Measurements from ENCODE around the gene TRIP12.
"Not testable (repeated sequence)": the region's sequence is repeated elsewhere in the genome, so short reads cannot be mapped to it uniquely, and the experiment has no call there.

Gene TRIP12

DNA sequence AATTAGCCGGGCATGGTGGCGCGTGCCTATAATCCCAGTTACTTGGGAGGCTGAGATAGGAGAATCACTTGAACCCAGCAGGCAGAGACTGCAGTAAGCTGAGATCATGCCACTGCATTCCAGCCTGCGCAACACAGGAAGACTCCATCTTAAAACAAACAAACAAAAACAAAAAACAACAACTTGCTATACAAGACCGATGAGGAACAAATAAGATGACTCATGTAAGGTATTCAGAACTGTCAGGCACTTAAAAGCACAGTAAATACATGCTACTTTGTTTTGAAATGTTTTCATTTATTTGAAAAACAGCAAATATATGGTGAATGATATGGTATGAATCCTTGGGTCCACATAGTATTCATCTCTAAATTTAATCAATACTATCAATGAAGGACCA lies 66.7 kb downstream of the TRIP12 start:
- H3K9me3 ChIP-seq (ENCODE audit: control insufficient read depth, insufficient read depth, low read depth, low read length): no peaks in the 10 kb centered on the region
- H3K27ac ChIP-seq (ENCODE audit: low read depth, low read length): no peak overlapping the region
- H3K4me3 ChIP-seq (ENCODE audit: low read depth, low read length): no peak overlapping the region
- H3K4me1 ChIP-seq (ENCODE audit: control insufficient read depth, insufficient read depth, low read length): no peaks in the 10 kb centered on the region
- no peaks in the 10 kb centered on the region for H3K27me3 ChIP-seq (ENCODE audit: control insufficient read depth, insufficient read depth, low read length)
- peaks cover 69% of the 10 kb centered on the region for H3K36me3 ChIP-seq (ENCODE audit: control insufficient read depth, insufficient read depth, low read length)
- H3K9ac ChIP-seq (ENCODE audit: low read length): no peak overlapping the region

DNA sequence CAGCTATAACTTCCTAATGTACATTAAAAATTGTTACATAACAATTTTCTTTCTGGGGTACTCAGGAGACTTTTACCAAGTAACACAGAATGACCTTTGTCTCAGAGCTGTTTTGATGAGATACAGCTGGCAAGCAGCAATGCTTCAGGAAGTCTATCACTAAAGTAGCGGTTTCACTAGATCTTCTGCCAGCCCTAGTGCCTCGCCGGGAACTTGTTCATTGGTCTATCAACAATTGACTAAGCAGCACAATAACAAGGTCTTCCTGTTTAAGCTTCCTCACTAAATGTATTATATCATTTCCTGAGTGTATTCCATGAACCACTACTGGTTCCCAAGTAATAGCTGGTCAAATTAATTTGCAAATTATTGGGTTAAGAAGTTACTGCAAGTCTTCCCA lies 69.2 kb downstream of the TRIP12 start:
- Histone ChIP-seq H3K9me3 (ENCODE audit: control insufficient read depth, insufficient read depth, low read depth, low read length) (no peaks in the 10 kb centered on the region), H3K36me3 (ENCODE audit: control insufficient read depth, insufficient read depth, low read length) (peaks cover 52% of the 10 kb centered on the region), H3K9ac (ENCODE audit: low read length) (no peak overlapping the region), H3K27me3 (ENCODE audit: control insufficient read depth, insufficient read depth, low read length) (no peaks in the 10 kb centered on the region), H3K4me3 (ENCODE audit: low read depth, low read length) (no peak overlapping the region), H3K4me1 (ENCODE audit: control insufficient read depth, insufficient read depth, low read length) (peaks cover 15% of the 10 kb centered on the region), H3K27ac (ENCODE audit: low read depth, low read length) (no peak overlapping the region)

DNA sequence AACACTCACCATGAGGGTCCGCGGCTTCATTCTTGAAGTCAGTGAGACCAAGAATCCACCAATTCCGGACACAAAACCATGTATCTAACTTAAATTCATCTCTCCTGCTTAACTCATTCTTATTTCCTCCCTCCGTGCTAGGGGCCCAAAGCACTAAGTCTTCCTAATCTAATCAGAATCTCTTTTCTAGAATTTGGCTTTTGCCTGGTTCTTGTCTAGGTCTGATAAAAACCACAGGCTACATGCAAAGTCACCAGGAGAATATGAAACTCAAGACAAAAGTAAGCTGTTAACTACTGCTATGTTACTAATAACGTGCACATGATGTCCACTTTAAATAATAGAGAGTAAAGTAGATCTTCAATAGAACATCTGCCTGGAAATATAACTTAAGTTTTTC lies 69.9 kb downstream of the TRIP12 start:
- Histone ChIP-seq H3K27me3 (ENCODE audit: control insufficient read depth, insufficient read depth, low read length) (no peaks in the 10 kb centered on the region), H3K36me3 (ENCODE audit: control insufficient read depth, insufficient read depth, low read length) (peaks cover 46% of the 10 kb centered on the region), H3K4me1 (ENCODE audit: control insufficient read depth, insufficient read depth, low read length) (peaks cover 15% of the 10 kb centered on the region), H3K9me3 (ENCODE audit: control insufficient read depth, insufficient read depth, low read depth, low read length) (no peaks in the 10 kb centered on the region), H3K27ac (ENCODE audit: low read depth, low read length) (no peak overlapping the region), H3K9ac (ENCODE audit: low read length) (no peak overlapping the region), H3K4me3 (ENCODE audit: low read depth, low read length) (no peak overlapping the region)

DNA sequence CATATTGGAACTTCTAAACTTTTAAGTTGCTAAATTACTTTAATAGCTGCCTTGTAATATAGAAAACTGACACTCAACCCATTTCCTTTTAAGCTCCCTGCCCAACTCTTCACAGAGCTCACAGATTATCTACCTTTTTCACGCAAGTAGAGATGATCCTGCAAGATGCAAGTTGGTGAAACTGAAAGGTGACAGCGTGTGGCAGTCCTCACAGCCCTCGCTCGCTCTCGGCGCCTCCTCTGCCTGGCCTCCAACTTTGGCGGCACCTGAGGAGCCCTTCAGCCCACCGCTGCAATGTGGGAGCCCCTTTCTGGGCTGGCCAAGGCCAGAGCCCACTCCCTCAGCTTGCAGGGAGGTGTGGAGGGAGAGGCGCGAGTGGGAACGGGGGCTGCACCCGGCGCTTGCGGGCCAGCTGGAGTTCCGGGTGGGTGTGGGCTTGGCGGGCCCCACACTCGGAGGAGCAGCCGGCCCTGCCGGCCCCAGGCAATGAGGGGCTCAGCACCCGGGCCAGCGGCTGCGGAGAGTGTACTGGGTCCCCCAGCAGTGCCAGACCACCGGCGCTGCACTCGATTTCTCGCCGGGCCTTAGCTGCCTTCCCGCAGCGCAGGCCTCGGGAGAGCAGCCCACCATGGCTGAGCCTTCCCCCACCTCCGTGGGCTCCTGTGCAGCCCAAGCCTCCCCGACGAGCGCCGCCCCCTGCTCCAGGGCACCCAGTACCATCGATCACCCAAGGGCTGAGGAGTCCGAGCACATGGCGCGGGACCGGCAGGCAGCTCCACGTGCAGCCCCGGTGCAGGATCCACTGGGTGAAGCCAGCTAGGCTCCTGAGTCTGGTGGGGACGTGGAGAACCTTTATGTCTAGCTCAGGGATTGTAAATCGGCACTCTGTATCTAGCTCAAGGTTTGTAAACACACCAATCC lies 71.2 kb downstream of the TRIP12 start:
- H3K9ac ChIP-seq (ENCODE audit: low read length); H3K4me3 ChIP-seq (ENCODE audit: low read depth, low read length); H3K27me3 ChIP-seq (ENCODE audit: control insufficient read depth, insufficient read depth, low read length); H3K9me3 ChIP-seq (ENCODE audit: control insufficient read depth, insufficient read depth, low read depth, low read length); H3K27ac ChIP-seq (ENCODE audit: low read depth, low read length): not testable (repeated sequence)
- peaks cover 15% of the 10 kb centered on the region for H3K4me1 ChIP-seq (ENCODE audit: control insufficient read depth, insufficient read depth, low read length)
- H3K36me3 ChIP-seq (ENCODE audit: control insufficient read depth, insufficient read depth, low read length): peaks cover 34% of the 10 kb centered on the region

DNA sequence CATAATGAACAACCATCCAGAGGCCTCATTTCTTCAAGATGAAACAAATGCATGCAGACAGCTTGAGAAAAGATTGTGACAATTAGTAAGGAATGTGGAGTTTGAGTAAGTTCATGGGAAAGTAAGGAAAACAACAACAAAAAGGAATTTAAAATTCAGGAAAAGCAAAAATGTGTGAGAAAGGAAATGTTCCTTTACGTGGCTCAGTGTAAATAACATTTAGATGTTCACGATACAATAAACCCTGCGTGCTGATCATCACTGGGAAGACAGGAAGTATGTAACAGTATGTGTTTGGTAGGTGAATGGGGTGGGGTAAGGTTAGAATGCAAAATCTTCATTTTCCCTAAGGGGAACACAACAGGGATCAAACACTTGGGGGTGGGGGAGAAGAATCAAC lies 72.7 kb downstream of the TRIP12 start:
- Histone ChIP-seq H3K4me3 (ENCODE audit: low read depth, low read length) (peak overlapping the region; percentile 15; the same call in 1 of the 2 replicates), H3K27me3 (ENCODE audit: control insufficient read depth, insufficient read depth, low read length) (no peaks in the 10 kb centered on the region), H3K36me3 (ENCODE audit: control insufficient read depth, insufficient read depth, low read length) (peaks cover 21% of the 10 kb centered on the region), H3K9me3 (ENCODE audit: control insufficient read depth, insufficient read depth, low read depth, low read length) (no peaks in the 10 kb centered on the region), H3K27ac (ENCODE audit: low read depth, low read length) (peak overlapping the region; percentile 62), H3K9ac (ENCODE audit: low read length) (peak overlapping the region; percentile 10), H3K4me1 (ENCODE audit: control insufficient read depth, insufficient read depth, low read length) (peaks cover 15% of the 10 kb centered on the region)

DNA sequence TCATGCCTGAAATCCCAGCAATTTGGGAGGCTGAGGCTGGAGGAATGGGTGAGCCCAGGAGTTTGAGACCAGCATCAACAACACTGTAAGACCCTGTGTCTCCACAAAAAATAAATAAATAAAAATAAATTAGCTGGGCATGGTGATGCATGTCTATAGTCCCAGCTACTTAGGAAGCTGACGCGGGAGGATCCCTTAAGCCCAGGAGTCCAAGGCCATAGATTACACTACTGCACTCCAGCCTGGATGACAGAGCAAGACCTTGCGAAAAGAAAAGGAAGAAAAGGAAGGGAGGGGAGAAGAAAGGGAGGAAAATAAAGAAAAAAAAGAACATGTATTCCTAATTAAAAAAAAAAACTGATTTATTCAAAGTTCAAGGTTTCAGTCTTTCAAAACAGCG lies 78.2 kb downstream of the TRIP12 start:
- H3K4me1 ChIP-seq (ENCODE audit: control insufficient read depth, insufficient read depth, low read length): peaks cover 4% of the 10 kb centered on the region
- no peak overlapping the region for H3K9ac ChIP-seq (ENCODE audit: low read length)
- no peaks in the 10 kb centered on the region for H3K27me3 ChIP-seq (ENCODE audit: control insufficient read depth, insufficient read depth, low read length)
- no peak overlapping the region for H3K4me3 ChIP-seq (ENCODE audit: low read depth, low read length)
- peaks cover 14% of the 10 kb centered on the region for H3K36me3 ChIP-seq (ENCODE audit: control insufficient read depth, insufficient read depth, low read length)
- no peaks in the 10 kb centered on the region for H3K9me3 ChIP-seq (ENCODE audit: control insufficient read depth, insufficient read depth, low read depth, low read length)
- no peak overlapping the region for H3K27ac ChIP-seq (ENCODE audit: low read depth, low read length)

DNA sequence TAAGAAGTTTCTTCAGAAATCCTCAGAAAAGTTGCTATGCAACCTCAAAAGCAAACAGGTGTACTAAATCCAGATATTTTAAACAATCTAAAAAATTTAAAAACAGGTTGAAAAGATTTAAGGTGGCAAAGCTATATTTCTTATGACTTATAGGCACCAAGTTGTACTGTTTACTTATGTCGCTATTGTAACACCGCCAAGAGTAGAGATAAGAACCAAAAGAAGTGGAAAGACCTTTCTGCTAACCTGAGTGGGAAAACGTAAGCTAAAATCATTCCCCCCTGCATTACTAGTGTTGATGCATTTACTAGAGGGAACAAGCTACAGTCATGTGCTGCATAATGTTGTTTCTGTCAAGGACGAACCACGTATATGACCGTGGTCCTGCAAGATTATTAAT lies 83.1 kb downstream of the TRIP12 start:
- no peak overlapping the region for H3K9ac ChIP-seq (ENCODE audit: low read length)
- H3K27me3 ChIP-seq (ENCODE audit: control insufficient read depth, insufficient read depth, low read length): no peaks in the 10 kb centered on the region
- no peaks in the 10 kb centered on the region for H3K4me1 ChIP-seq (ENCODE audit: control insufficient read depth, insufficient read depth, low read length)
- H3K27ac ChIP-seq (ENCODE audit: low read depth, low read length): no peak overlapping the region
- H3K4me3 ChIP-seq (ENCODE audit: low read depth, low read length): no peak overlapping the region
- H3K36me3 ChIP-seq (ENCODE audit: control insufficient read depth, insufficient read depth, low read length): peaks cover 32% of the 10 kb centered on the region
- H3K9me3 ChIP-seq (ENCODE audit: control insufficient read depth, insufficient read depth, low read depth, low read length): no peaks in the 10 kb centered on the region

DNA sequence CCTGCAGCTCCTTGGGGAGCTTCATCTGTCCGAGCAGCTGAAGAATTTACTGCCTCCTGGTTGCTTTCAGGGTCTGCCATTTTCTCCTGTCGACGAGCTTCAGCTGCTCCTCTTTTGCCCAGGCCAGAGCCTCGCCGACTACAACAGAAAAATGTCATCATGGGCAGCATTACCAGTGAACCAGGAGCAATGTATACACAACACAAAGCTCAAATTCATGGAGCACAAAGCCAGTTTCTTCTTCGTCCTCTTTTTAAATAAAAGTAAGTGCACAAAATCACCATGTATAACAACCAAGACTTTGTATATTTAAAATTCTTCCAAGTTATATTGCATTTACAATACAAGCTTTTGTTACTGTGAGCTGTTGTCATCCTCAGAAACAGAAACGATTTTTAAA lies 85.0 kb downstream of the TRIP12 start:
- peaks cover 33% of the 10 kb centered on the region for H3K36me3 ChIP-seq (ENCODE audit: control insufficient read depth, insufficient read depth, low read length)
- no peak overlapping the region for H3K4me3 ChIP-seq (ENCODE audit: low read depth, low read length)
- H3K9ac ChIP-seq (ENCODE audit: low read length): no peak overlapping the region
- H3K4me1 ChIP-seq (ENCODE audit: control insufficient read depth, insufficient read depth, low read length): no peaks in the 10 kb centered on the region
- H3K27me3 ChIP-seq (ENCODE audit: control insufficient read depth, insufficient read depth, low read length): no peaks in the 10 kb centered on the region
- no peak overlapping the region for H3K27ac ChIP-seq (ENCODE audit: low read depth, low read length)
- no peaks in the 10 kb centered on the region for H3K9me3 ChIP-seq (ENCODE audit: control insufficient read depth, insufficient read depth, low read depth, low read length)

DNA sequence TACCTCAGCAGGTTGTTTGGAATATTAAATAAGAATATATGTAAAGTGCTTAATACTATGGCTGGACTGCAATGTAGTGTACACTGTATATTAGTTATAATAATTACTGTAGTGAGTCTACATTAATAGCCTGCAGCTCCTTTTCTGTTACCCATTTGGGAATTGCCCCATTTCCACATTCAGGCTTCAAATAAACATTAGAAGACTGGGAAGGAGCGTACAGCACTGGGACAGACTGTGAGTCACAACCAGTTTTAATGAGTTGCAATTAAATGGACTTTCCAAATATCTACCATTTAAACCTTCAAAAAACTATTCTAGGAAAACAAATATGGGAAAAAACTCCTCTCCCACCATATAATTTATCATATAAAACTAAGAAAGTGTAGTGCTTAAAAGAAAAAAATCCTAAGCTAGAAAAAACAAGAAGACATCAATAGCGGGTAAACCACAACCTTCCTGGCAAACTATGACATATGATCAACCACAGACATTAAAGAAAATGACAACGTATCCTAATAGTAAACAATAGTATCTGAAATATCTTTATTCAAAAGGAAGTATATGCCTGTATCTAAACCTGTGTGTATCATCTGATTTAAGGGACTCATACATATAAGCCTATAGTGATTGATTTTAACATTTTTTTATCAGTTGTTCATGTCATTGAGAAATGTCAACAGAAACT lies 86.1 kb downstream of the TRIP12 start:
- H3K36me3 ChIP-seq (ENCODE audit: control insufficient read depth, insufficient read depth, low read length): peaks cover 40% of the 10 kb centered on the region
- no peak overlapping the region for H3K9ac ChIP-seq (ENCODE audit: low read length)
- H3K27ac ChIP-seq (ENCODE audit: low read depth, low read length): no peak overlapping the region
- no peaks in the 10 kb centered on the region for H3K4me1 ChIP-seq (ENCODE audit: control insufficient read depth, insufficient read depth, low read length)
- H3K4me3 ChIP-seq (ENCODE audit: low read depth, low read length): no peak overlapping the region
- no peaks in the 10 kb centered on the region for H3K27me3 ChIP-seq (ENCODE audit: control insufficient read depth, insufficient read depth, low read length)
- H3K9me3 ChIP-seq (ENCODE audit: control insufficient read depth, insufficient read depth, low read depth, low read length): no peaks in the 10 kb centered on the region

DNA sequence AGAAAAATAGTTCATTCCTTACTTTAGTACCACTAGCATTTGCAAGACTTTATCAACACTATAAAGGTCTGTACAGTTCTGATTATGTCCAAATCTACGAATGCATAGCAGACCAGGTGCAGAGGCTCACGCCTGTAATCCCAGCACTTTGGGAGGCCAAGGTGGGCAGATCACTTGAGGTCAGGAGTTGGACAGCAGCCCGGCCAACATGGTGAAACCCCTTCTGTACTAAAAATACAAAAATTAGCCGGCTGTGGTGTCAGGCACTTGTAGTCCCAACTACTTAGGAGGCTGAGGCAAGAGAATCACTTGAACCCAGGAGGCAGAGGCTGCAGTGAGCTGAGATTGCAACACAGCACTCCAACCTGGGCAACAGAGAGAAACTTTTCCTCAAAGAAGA lies 87.4 kb downstream of the TRIP12 start:
- H3K4me1 ChIP-seq (ENCODE audit: control insufficient read depth, insufficient read depth, low read length); H3K4me3 ChIP-seq (ENCODE audit: low read depth, low read length); H3K9me3 ChIP-seq (ENCODE audit: control insufficient read depth, insufficient read depth, low read depth, low read length); H3K9ac ChIP-seq (ENCODE audit: low read length); H3K27me3 ChIP-seq (ENCODE audit: control insufficient read depth, insufficient read depth, low read length); H3K27ac ChIP-seq (ENCODE audit: low read depth, low read length): not testable (repeated sequence)
- peaks cover 46% of the 10 kb centered on the region for H3K36me3 ChIP-seq (ENCODE audit: control insufficient read depth, insufficient read depth, low read length)

DNA sequence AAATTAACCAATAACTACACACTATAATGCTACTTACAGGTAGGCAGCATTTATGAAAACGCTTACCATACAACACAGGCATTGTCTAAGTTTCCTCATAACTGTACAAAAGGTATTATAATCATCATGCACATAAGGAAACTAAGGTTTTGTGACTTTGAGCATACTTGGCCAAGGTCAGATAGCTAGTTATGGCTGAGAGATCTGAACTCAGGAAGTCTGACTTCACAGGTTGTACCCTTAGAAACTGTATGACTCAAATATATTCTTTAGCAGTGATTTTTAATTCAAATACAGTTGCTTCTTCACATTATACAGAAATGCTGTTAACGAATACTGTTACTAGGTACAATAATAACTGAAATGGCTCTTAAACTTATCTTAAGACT lies 89.3 kb downstream of the TRIP12 start:
- H3K36me3 ChIP-seq (ENCODE audit: control insufficient read depth, insufficient read depth, low read length): peaks cover 56% of the 10 kb centered on the region
- no peaks in the 10 kb centered on the region for H3K4me1 ChIP-seq (ENCODE audit: control insufficient read depth, insufficient read depth, low read length)

More for the DNA sequence above, 89.3 kb downstream of the TRIP12 start:
- H3K27ac ChIP-seq (ENCODE audit: low read depth, low read length): no peak overlapping the region
- no peaks in the 10 kb centered on the region for H3K9me3 ChIP-seq (ENCODE audit: control insufficient read depth, insufficient read depth, low read depth, low read length)
- H3K27me3 ChIP-seq (ENCODE audit: control insufficient read depth, insufficient read depth, low read length): no peaks in the 10 kb centered on the region
- no peak overlapping the region for H3K9ac ChIP-seq (ENCODE audit: low read length)
- no peak overlapping the region for H3K4me3 ChIP-seq (ENCODE audit: low read depth, low read length)

Measured in HUES6 (cell line).